Left lung (tissue), 10 donors: ENCODE measurements around the gene ADAMTS16. TPM values are rescaled to one million over a fixed set of nuclear protein-coding genes. Genes with fewer than 3 reads are reported as not detected.
A peak's percentile ranks its signal among the peaks of the same experiment; 100 is the strongest.

Source experiments
- ATAC-seq: fragments of 200-7000 bp; cut with Tn5 transposase; one replicate; pipeline ENCODE4 v1.9.1; 2020; ENCODE audit warnings: moderate library complexity
- DNase-seq, 4 donors: peaks; one replicate each; pipeline ENCODE4 v3.0.0-alpha.2; 2013 to 2020
- H3K27ac ChIP-seq, 2 donors: fragments of 200-600 bp; sonication (generic) in 1 of 2; one replicate each; pipeline versions ENCODE4 v1.5.0 to v1.8.0; 2020 to 2021
- H3K27me3 ChIP-seq, 2 donors: fragments of 200-600 bp; sonication (generic) in 1 of 2; one replicate each; pipeline versions ENCODE4 v1.5.0 to v1.8.0; 2020 to 2021
- H3K36me3 ChIP-seq, 2 donors: fragments of 200-600 bp; sonication (generic) in 1 of 2; one replicate each; pipeline versions ENCODE4 v1.5.0 to v1.8.0; 2020 to 2021
- H3K4me1 ChIP-seq, 2 donors: fragments of 200-600 bp; one replicate each; pipeline ENCODE4 v1.8.0; 2021
- H3K4me3 ChIP-seq, 2 donors: fragments of 200-600 bp; sonication (generic) in 1 of 2; one replicate each; pipeline versions ENCODE4 v1.5.0 to v1.8.0; 2020 to 2021; ENCODE audit warnings: mild to moderate bottlenecking in 1 of 2
- H3K9me3 ChIP-seq, 2 donors: fragments of 200-600 bp; sonication (generic) in 1 of 2; one replicate each; pipeline versions ENCODE4 v1.5.0 to v1.8.0; 2020 to 2021
- intact Hi-C, 2 donors: fragments of 100-400 bp; cut with DNase I; formaldehyde crosslinking; loops; one replicate each; pipeline versions ENCODE4 v1.11.2 to v1.14.2; 2022
- polyA plus RNA-seq, 6 donors: library from polyadenylated mRNA; unstranded; fragments of 120-200 nt; gene quantifications; one replicate each; pipeline ENCODE4 v1.2.1, GENCODE V29; 2013; ENCODE audit not compliant: insufficient read length in 6 of 6
- total RNA-seq, 2 donors: library from RNA; stranded (reverse); fragmentation: NEBNext Ultra II Directional; extraction: Animal tissue kit (Norgen Biotek cat#: 25700); gene quantifications; one replicate each; pipeline ENCODE4 v1.2.1, GENCODE V29; 2021
- TF ChIP-seq, protein P1 (sequence below), 2 donors: fragments of 200-600 bp; sonication (generic) in 1 of 2; IDR thresholded peaks; one replicate each; pipeline versions ENCODE4 v1.5.0 to v1.8.0; 2021; ENCODE audit warnings: antibody characterized with exemption in 2 of 2
- donor health status: DM: no; HTN: yes; CAD: no.
- donor health status: DM: no; HTN: no; CAD: no.

Gene ADAMTS16
- total and polyA plus RNA-seq, 8 donors = 0.29 to 28.7 (median 1.1) TPM

DNA sequence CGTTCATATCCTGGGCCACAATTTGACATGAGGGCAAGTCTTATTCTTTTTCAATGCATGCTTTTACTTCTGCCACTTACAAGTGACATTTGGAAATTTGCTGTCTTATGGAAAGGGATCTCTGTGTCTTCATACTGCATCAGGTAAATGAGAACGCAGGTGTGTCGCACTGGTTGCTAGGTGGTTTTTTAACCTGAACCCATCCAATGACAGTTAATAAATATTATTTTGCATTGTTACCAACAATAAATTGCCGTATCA lies 1.1 kb downstream of the ADAMTS16 start:
- ATAC-seq = no peak
- DNase-seq = no peak
- Histone ChIP-seq H3K4me1 (peaks cover 0 to 19% of the 10 kb centered on the region in 2 donors), H3K27ac (no peak overlapping the region), H3K4me3 (no peak overlapping the region), H3K9me3 (no peaks in the 10 kb centered on the region), H3K27me3 (peaks cover 24 to 48% of the 10 kb centered on the region in 2 donors), H3K36me3 (no peaks in the 10 kb centered on the region)
- intact Hi-C loops = loop anchor here in 1 of 2 donors (10.0 kb wide), 1 partner anchor 254 kb away; no protein-coding TSS in a partner anchor
- TF ChIP-seq, protein P1, sequence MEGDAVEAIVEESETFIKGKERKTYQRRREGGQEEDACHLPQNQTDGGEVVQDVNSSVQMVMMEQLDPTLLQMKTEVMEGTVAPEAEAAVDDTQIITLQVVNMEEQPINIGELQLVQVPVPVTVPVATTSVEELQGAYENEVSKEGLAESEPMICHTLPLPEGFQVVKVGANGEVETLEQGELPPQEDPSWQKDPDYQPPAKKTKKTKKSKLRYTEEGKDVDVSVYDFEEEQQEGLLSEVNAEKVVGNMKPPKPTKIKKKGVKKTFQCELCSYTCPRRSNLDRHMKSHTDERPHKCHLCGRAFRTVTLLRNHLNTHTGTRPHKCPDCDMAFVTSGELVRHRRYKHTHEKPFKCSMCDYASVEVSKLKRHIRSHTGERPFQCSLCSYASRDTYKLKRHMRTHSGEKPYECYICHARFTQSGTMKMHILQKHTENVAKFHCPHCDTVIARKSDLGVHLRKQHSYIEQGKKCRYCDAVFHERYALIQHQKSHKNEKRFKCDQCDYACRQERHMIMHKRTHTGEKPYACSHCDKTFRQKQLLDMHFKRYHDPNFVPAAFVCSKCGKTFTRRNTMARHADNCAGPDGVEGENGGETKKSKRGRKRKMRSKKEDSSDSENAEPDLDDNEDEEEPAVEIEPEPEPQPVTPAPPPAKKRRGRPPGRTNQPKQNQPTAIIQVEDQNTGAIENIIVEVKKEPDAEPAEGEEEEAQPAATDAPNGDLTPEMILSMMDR (IDR thresholded peaks at IDR 0.05) = no peak

DNA sequence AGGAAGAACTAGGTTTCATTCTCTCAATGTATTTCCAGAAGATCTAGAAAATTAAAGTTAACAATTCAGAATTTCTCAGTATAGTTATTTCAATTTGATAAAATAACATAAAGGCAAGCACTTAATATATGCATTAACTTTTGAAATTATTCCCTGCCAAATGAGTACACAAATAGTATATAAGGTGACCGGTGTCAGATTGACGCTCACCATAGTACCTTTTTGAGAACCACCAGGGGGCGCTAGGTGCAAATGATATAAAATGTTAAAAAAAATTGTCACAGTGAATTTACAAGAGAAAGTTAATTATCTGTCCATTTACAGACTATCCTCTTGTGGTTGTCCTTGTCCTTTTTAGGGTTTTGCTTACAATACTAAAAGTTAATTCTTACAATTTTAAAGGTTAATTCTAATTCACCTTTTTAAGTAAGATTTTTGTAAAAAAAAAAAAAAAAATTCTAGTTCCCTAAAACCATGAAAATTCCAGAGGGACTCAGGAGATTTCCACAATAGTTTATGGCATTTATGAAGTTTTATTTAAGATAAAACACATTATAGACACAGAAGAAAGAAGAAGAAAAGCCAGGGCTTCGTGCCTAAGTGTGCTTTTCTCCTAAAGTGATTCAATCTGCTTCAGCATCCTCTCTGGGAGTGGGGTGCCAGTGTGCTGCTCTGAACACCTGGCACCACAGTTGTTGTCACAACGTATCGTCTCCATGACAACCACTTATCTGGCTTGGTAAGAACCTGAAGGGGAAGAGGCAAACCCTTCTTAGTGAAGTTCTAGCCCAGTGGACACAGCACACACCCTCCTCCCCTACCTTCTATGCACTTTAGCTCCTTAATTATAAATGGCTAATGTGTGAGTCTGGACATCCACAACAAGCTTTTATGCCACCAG lies 1.7 kb downstream of the ADAMTS16 start:
- TF ChIP-seq, protein P1 (IDR thresholded peaks at IDR 0.05) = peak; percentile 66 to 67
- Histone ChIP-seq H3K4me3 (no peak overlapping the region), H3K27ac (no peak overlapping the region), H3K36me3 (no peaks in the 10 kb centered on the region), H3K4me1 (peaks cover 0 to 19% of the 10 kb centered on the region in 2 donors), H3K27me3 (peaks cover 24 to 47% of the 10 kb centered on the region in 2 donors), H3K9me3 (no peaks in the 10 kb centered on the region)
- DNase-seq (peak in 2 of 4 donors; percentile 54 to 74), ATAC-seq (peak; percentile 75)
- intact Hi-C loops = loop anchor here in 1 of 2 donors (10.0 kb wide), 1 partner anchor 253 kb away; no protein-coding TSS in a partner anchor

DNA sequence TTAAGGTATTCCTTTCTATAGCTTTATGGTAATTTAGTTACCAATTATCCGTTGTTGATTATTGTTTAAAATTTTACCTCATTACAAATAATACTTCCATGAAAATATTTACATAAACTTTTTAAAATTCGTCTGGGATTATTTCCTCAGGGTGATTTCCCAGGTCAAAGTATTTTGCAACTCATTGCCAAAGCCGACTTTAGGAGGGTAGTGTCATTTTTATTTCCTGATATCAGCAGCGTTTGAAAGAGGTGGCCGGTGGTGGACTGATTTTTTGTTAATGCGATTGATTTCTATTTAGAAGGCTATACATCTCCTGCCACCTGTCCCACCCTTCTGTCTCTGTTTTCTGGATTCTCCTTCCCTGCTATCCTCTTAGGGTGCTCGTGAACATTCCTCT lies 4.3 kb downstream of the ADAMTS16 start:
- DNase-seq (no peak), ATAC-seq (no peak)
- H3K27ac ChIP-seq = no peak overlapping the region
- intact Hi-C loops = loop anchor here in 1 of 2 donors (10.0 kb wide), 1 partner anchor 250 kb away; no protein-coding TSS in a partner anchor
- TF ChIP-seq, protein P1 (IDR thresholded peaks at IDR 0.05) = no peak
- no peak overlapping the region for H3K4me3 ChIP-seq
- peaks cover 0 to 18% of the 10 kb centered on the region in 2 donors for H3K4me1 ChIP-seq
- H3K27me3 ChIP-seq = peaks cover 20 to 22% of the 10 kb centered on the region in 2 donors
- no peaks in the 10 kb centered on the region for H3K36me3 ChIP-seq
- no peaks in the 10 kb centered on the region for H3K9me3 ChIP-seq

DNA sequence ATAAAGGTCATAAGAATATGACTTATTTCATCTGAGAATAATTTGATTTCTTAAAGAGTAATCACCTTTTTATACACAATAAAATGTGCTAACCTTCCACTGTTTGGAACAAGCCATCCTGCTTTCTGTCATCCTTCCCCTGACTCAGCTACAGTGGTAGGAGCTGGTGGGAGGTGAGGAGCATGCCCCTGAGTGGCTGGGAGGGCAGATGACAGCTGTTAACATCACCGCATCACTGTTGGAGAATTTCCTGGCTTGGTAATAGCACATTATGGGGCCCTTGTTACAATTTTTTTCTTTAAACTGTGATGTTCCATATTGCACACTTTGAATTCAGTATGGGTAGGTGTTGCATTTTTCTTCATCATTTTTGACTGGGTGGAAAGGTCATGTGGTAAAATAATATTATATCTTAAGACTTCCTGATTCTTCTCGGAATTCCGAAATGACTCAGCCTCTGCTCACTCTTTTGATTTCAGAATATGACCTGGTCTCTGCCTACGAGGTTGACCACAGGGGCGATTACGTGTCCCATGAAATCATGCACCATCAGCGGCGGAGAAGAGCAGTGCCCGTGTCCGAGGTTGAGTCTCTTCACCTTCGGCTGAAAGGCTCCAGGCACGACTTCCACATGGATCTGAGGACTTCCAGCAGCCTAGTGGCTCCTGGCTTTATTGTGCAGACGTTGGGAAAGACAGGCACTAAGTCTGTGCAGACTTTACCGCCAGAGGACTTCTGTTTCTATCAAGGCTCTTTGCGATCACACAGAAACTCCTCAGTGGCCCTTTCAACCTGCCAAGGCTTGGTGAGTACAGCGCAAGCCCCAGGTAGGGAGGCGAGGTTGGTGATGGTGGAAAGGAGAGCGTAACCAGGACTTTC lies 5.8 kb downstream of the ADAMTS16 start:
- ATAC-seq = no peak
- peaks cover 6 to 7% of the 10 kb centered on the region in 2 donors for H3K27me3 ChIP-seq
- no peaks in the 10 kb centered on the region for H3K36me3 ChIP-seq
- peaks cover 0 to 5% of the 10 kb centered on the region in 2 donors for H3K4me1 ChIP-seq
- H3K27ac ChIP-seq = no peak overlapping the region
- H3K4me3 ChIP-seq = no peak overlapping the region
- intact Hi-C loops = loop anchor here in 1 of 2 donors (10.0 kb wide), 1 partner anchor 249 kb away; no protein-coding TSS in a partner anchor
- peaks cover 0 to 5% of the 10 kb centered on the region in 2 donors for H3K9me3 ChIP-seq
- TF ChIP-seq, protein P1 (IDR thresholded peaks at IDR 0.05) = no peak
- DNase-seq = no peak
